Keratinocyte (primary cell): ENCODE measurements around the gene PCGF3. TPM values are rescaled to one million over a fixed set of nuclear protein-coding genes. Genes with fewer than 3 reads are reported as not detected.

Experiments
- DNase-seq: peaks from one replicate; pipeline ENCODE4 v3.0.0-alpha.2; 2011; ENCODE audit warnings: low read depth, missing footprints, low spot score
- FAIRE-seq: peaks from 2 replicates; lab custom pipeline; 2011; peaks lifted over from hg19 to GRCh38; lab: Jason Lieb, UNC
- H2AFZ ChIP-seq: 2 replicates; pipeline ENCODE4 v1.6.0; 2012; ENCODE audit warnings: low read length, control low read depth, inconsistent platforms; ENCODE audit not compliant: control insufficient read depth
- H3K27ac ChIP-seq: 2 replicates; pipeline ENCODE4 v1.5.1; 2011; ENCODE audit warnings: low read length; ENCODE audit not compliant: control insufficient read depth, insufficient read depth
- H3K27me3 ChIP-seq: 3 replicates; pipeline ENCODE4 v1.6.0; 2011; ENCODE audit warnings: low read length; ENCODE audit not compliant: control insufficient read depth, insufficient read depth; ENCODE audit errors: extremely low read depth
- H3K36me3 ChIP-seq, 2 experiments: 2 replicates in 1 of 2; 3 replicates in 1 of 2; pipeline ENCODE4 v1.5.1; 2011; ENCODE audit warnings: low read length in 2 of 2, mild to moderate bottlenecking in 1 of 2; ENCODE audit not compliant: control insufficient read depth in 2 of 2, insufficient read depth in 2 of 2; ENCODE audit errors: extremely low read depth in 1 of 2
- H3K4me1 ChIP-seq: 3 replicates; pipeline ENCODE4 v1.5.1; 2011; ENCODE audit warnings: low read length; ENCODE audit not compliant: control insufficient read depth, insufficient read depth; ENCODE audit errors: extremely low read depth
- H3K4me2 ChIP-seq: 3 replicates; pipeline ENCODE4 v1.6.0; 2011; ENCODE audit warnings: low read depth, low read length; ENCODE audit not compliant: control insufficient read depth, insufficient read depth; ENCODE audit errors: extremely low read depth
- H3K4me3 ChIP-seq, 3 experiments: fragments of 200-600 bp in 1 of 3; sonication (generic) in 1 of 3; 2 replicates in 2 of 3; 3 replicates in 1 of 3; pipeline ENCODE4 v1.5.1; 2011 to 2016; ENCODE audit warnings: low read length in 3 of 3, mild to moderate bottlenecking in 3 of 3, control low read depth in 2 of 3, inconsistent platforms in 1 of 3, low read depth in 1 of 3, mixed read lengths in 1 of 3, mixed run types in 1 of 3, moderate library complexity in 1 of 3; ENCODE audit not compliant: control insufficient read depth in 2 of 3, insufficient read depth in 2 of 3; ENCODE audit errors: extremely low read depth in 1 of 3
- H3K79me2 ChIP-seq: 2 replicates; pipeline ENCODE4 v1.6.0; 2012; ENCODE audit warnings: low read length; ENCODE audit not compliant: control insufficient read depth, insufficient read depth
- H3K9ac ChIP-seq: 3 replicates; pipeline ENCODE4 v1.6.0; 2011; ENCODE audit warnings: low read length; ENCODE audit not compliant: control insufficient read depth, insufficient read depth; ENCODE audit errors: extremely low read depth
- H3K9me1 ChIP-seq: 3 replicates; pipeline ENCODE4 v1.6.0; 2011; ENCODE audit warnings: low read length; ENCODE audit not compliant: control insufficient read depth, insufficient read depth; ENCODE audit errors: extremely low read depth
- H3K9me3 ChIP-seq: 2 replicates; pipeline ENCODE4 v1.5.1; 2012; ENCODE audit warnings: low read depth, low read length; ENCODE audit not compliant: control insufficient read depth
- H4K20me1 ChIP-seq: 3 replicates; pipeline ENCODE4 v1.6.0; 2011; ENCODE audit warnings: low read length; ENCODE audit not compliant: control insufficient read depth, insufficient read depth; ENCODE audit errors: extremely low read depth
- CTCF ChIP-seq, 3 experiments: IDR thresholded peaks in 1 of 3; conservative IDR thresholded peaks in 1 of 3; optimal IDR thresholded peaks in 1 of 3; 2 replicates in 2 of 3; 3 replicates in 1 of 3; pipeline versions ENCODE3 to v1.5.1; 2011; ENCODE audit warnings: low read length in 3 of 3, mild to moderate bottlenecking in 3 of 3, moderate library complexity in 2 of 3, control low read depth in 1 of 3, inconsistent platforms in 1 of 3; ENCODE audit not compliant: insufficient read depth in 2 of 3; ENCODE audit errors: extremely low read depth in 1 of 3
- EZH2 ChIP-seq: IDR thresholded peaks from one replicate; pipeline ENCODE4 v1.6.1; 2012; ENCODE audit warnings: inconsistent platforms, mild to moderate bottlenecking, low read length, moderate library complexity
- dilution Hi-C: fragments of 300-500 bp; cut with MboI; formaldehyde crosslinking; loops from one replicate; pipeline ENCODE4 v1.7.0; 2020; ENCODE audit warnings: low sequenced_read_pairs; ENCODE audit not compliant: extremely low pct_ligation_motif_present
- polyA plus RNA-seq, 5 experiments: library from polyadenylated mRNA; depleted of rRNA in 3 of 5; stranded (reverse) in 3 of 5; stranded (forward) in 1 of 5; unstranded in 1 of 5; fragments of >200 nt; gene quantifications; 1 replicate in 1 of 5; 2 replicates in 3 of 5; 3 replicates in 1 of 5; pipeline versions ENCODE4 v1.2.1 to v1.2.3, GENCODE V29; 2011 to 2012; ENCODE audit warnings: missing spikeins in 2 of 5, low read depth in 1 of 5, low replicate concordance in 1 of 5

The PCGF3 gene
- polyA plus RNA-seq, 1 donor (not counting 4 experiments of a cell fraction or from before 2014, with no cell fraction given): 40.1 TPM

- H3K4me2 ChIP-seq: no peak overlapping the region
- dilution Hi-C loops: no loop called here
- TF ChIP-seq EZH2: no peak
- no peak for TF ChIP-seq CTCF (optimal IDR thresholded peaks at IDR 0.05 in 1 of 3, IDR thresholded peaks at IDR 0.05 in 1 of 3, conservative IDR thresholded peaks at IDR 0.05 in 1 of 3; ENCODE audit: extremely low read depth in 1 of 3, insufficient read depth in 2 of 3, low read length in 3 of 3)
- H2AFZ ChIP-seq: no peak overlapping the region
- no peaks in the 10 kb centered on the region for H3K36me3 ChIP-seq
- no peaks in the 10 kb centered on the region for H3K79me2 ChIP-seq
- DNase-seq: no peak
- peaks cover 6% of the 10 kb centered on the region for H3K4me1 ChIP-seq
- no peak overlapping the region for H3K9ac ChIP-seq
- H4K20me1 ChIP-seq: no peaks in the 10 kb centered on the region
- H3K9me1 ChIP-seq: no peaks in the 10 kb centered on the region
- no peak for FAIRE-seq
- H3K27me3 ChIP-seq: peaks cover 47% of the 10 kb centered on the region
- H3K9me3 ChIP-seq: no peaks in the 10 kb centered on the region
- no peak overlapping the region for H3K27ac ChIP-seq
- no peak overlapping the region for H3K4me3 ChIP-seq
Measured at GRCh38 chr4:796206-796605, 90.6 kb downstream of the PCGF3 start.

- no peak overlapping the region for H3K4me2 ChIP-seq
- no peak overlapping the region for H3K4me3 ChIP-seq
- peaks cover 42% of the 10 kb centered on the region for H3K27me3 ChIP-seq
- H3K4me1 ChIP-seq: peaks cover 6% of the 10 kb centered on the region
- H3K9me3 ChIP-seq: no peaks in the 10 kb centered on the region
- DNase-seq (no peak), FAIRE-seq (no peak)
- dilution Hi-C loops: no loop called here
- no peak overlapping the region for H3K9ac ChIP-seq
- no peak overlapping the region for H2AFZ ChIP-seq
- no peak overlapping the region for H3K27ac ChIP-seq
- no peaks in the 10 kb centered on the region for H3K36me3 ChIP-seq
- H3K9me1 ChIP-seq: no peaks in the 10 kb centered on the region
- H4K20me1 ChIP-seq: no peaks in the 10 kb centered on the region
- TF ChIP-seq EZH2 (no peak), CTCF (optimal IDR thresholded peaks at IDR 0.05 in 1 of 3, IDR thresholded peaks at IDR 0.05 in 1 of 3, conservative IDR thresholded peaks at IDR 0.05 in 1 of 3; ENCODE audit: extremely low read depth in 1 of 3, insufficient read depth in 2 of 3, low read length in 3 of 3) (no peak)
- H3K79me2 ChIP-seq: no peaks in the 10 kb centered on the region
Measured at GRCh38 chr4:797066-797465, 91.4 kb downstream of the PCGF3 start.
